WTC11 (cell line): ENCODE results near the gene ABHD6. TPM values are rescaled to one million over a fixed set of nuclear protein-coding genes. Genes with fewer than 3 reads are reported as not detected.

Experiments
- ATAC-seq: fragments of 200-7000 bp; cut with Tn5 transposase; 2 replicates; pipeline ENCODE4 v1.10.0; 2021; ENCODE audit warnings: mild to moderate bottlenecking, moderate library complexity
- CTCF ChIA-PET: fragments of 300-600 bp; sonication (Branson Sonifier 250); formaldehyde crosslinking; loops from one replicate; lab custom pipeline; 2021; ENCODE audit warnings: antibody characterized with exemption; lab: Charles Lee
- POLR2A ChIA-PET: fragments of 350-600 bp; sonication (Branson Sonifier 250); formaldehyde crosslinking; loops from one replicate; lab custom pipeline; 2021; ENCODE audit warnings: antibody characterized with exemption; lab: Charles Lee
- DNase-seq: peaks from one replicate; pipeline ENCODE4 v3.0.0; 2021; ENCODE audit warnings: low spot score
- H3K27ac Mint-ChIP-seq: 2 replicates; pipeline ENCODE4 v1.8.0; 2021; ENCODE audit warnings: mixed read lengths
- H3K27me3 Mint-ChIP-seq: 2 replicates; pipeline ENCODE4 v1.8.0; 2021; ENCODE audit warnings: low read depth, mild to moderate bottlenecking, moderate library complexity, mixed read lengths
- H3K36me3 Mint-ChIP-seq: 2 replicates; pipeline ENCODE4 v1.8.0; 2021; ENCODE audit warnings: mixed read lengths
- H3K4me1 Mint-ChIP-seq: 2 replicates; pipeline ENCODE4 v1.8.0; 2022; ENCODE audit warnings: mixed read lengths
- H3K4me3 Mint-ChIP-seq: 2 replicates; pipeline ENCODE4 v1.8.0; 2021; ENCODE audit warnings: mild to moderate bottlenecking, moderate library complexity, mixed read lengths
- H3K9me3 Mint-ChIP-seq: 2 replicates; pipeline ENCODE4 v1.8.0; 2021; ENCODE audit warnings: mixed read lengths
- AFF4 ChIP-seq: sonication (generic); formaldehyde crosslinking; IDR thresholded peaks from 2 replicates; pipeline ENCODE4 v1.8.1; 2023; ENCODE audit warnings: mild to moderate bottlenecking, missing genetic modification reagents, borderline replicate concordance
- ELF4 ChIP-seq: sonication (generic); formaldehyde crosslinking; IDR thresholded peaks from 2 replicates; pipeline ENCODE4 v1.8.1; 2022; ENCODE audit warnings: low read depth, mild to moderate bottlenecking, moderate library complexity, missing genetic modification reagents
- GRHL2 ChIP-seq: fragments of 250-450 bp; sonication (Bioruptor Pico); IDR thresholded peaks from 2 replicates; pipeline ENCODE4 v1.8.0; 2022; ENCODE audit warnings: mild to moderate bottlenecking, moderate library complexity; ENCODE audit not compliant: insufficient replicate concordance, severe bottlenecking
- IRF2 ChIP-seq: sonication (generic); formaldehyde crosslinking; IDR thresholded peaks from 2 replicates; pipeline ENCODE4 v1.8.0; 2022; ENCODE audit warnings: low read depth, missing genetic modification reagents, borderline replicate concordance
- KAT7 ChIP-seq: sonication (generic); formaldehyde crosslinking; IDR thresholded peaks from 2 replicates; pipeline ENCODE4 v1.8.1; 2023; ENCODE audit warnings: missing genetic modification reagents, mild to moderate bottlenecking, borderline replicate concordance
- OVOL2 ChIP-seq: fragments of 250-450 bp; sonication (Bioruptor Pico); IDR thresholded peaks from 2 replicates; pipeline ENCODE4 v1.9.0; 2021; ENCODE audit warnings: mild to moderate bottlenecking, borderline replicate concordance
- PRRX2 ChIP-seq: fragments of 250-450 bp; sonication (Bioruptor Pico); IDR thresholded peaks from 2 replicates; pipeline ENCODE4 v1.8.0; 2021; ENCODE audit warnings: mild to moderate bottlenecking
- TCF7 ChIP-seq: sonication (generic); formaldehyde crosslinking; IDR thresholded peaks from 2 replicates; pipeline ENCODE4 v1.8.0; 2022; ENCODE audit warnings: mild to moderate bottlenecking, low read depth, missing genetic modification reagents, moderate library complexity
- ZNF121 ChIP-seq: sonication (generic); formaldehyde crosslinking; IDR thresholded peaks from 2 replicates; pipeline ENCODE4 v1.8.0; 2023; ENCODE audit warnings: missing genetic modification reagents
- ZNF138 ChIP-seq: sonication (generic); formaldehyde crosslinking; conservative IDR thresholded peaks from 2 replicates; pipeline ENCODE4 v1.8.1; 2022; ENCODE audit warnings: mild to moderate bottlenecking, moderate library complexity, missing genetic modification reagents
- ZNF671 ChIP-seq: fragments of 250-450 bp; sonication (Bioruptor Pico); IDR thresholded peaks from 2 replicates; pipeline ENCODE4 v1.8.0; 2021; ENCODE audit warnings: mild to moderate bottlenecking
- total RNA-seq: library from RNA; stranded (reverse); gene quantifications from 3 replicates; pipeline ENCODE4 v1.2.3, GENCODE V29; 2021
- TF ChIP-seq, protein P1 (sequence below): sonication (generic); formaldehyde crosslinking; IDR thresholded peaks from 2 replicates; pipeline ENCODE4 v1.8.0; 2023; ENCODE audit warnings: missing genetic modification reagents, mild to moderate bottlenecking, borderline replicate concordance
- TF ChIP-seq, protein P2 (sequence below): fragments of 250-450 bp; sonication (Bioruptor Pico); IDR thresholded peaks from 2 replicates; pipeline ENCODE4 v1.8.0; 2021; ENCODE audit warnings: mild to moderate bottlenecking
- TF ChIP-seq, protein P3 (sequence below): fragments of 250-450 bp; sonication (Bioruptor Pico); IDR thresholded peaks from 2 replicates; pipeline ENCODE4 v1.9.0; 2021; ENCODE audit warnings: moderate library complexity, mild to moderate bottlenecking, inconsistent platforms, borderline replicate concordance

ABHD6 gene
- total RNA-seq, 1 experiment from 2014 or later, result 5.4 TPM

- no peak for TF ChIP-seq AFF4 (CRISPR knock-in tag)
These were observed 23.1 kb downstream of the ABHD6 start (continued) for GRCh38 chr3:58260733-58261132.

DNA sequence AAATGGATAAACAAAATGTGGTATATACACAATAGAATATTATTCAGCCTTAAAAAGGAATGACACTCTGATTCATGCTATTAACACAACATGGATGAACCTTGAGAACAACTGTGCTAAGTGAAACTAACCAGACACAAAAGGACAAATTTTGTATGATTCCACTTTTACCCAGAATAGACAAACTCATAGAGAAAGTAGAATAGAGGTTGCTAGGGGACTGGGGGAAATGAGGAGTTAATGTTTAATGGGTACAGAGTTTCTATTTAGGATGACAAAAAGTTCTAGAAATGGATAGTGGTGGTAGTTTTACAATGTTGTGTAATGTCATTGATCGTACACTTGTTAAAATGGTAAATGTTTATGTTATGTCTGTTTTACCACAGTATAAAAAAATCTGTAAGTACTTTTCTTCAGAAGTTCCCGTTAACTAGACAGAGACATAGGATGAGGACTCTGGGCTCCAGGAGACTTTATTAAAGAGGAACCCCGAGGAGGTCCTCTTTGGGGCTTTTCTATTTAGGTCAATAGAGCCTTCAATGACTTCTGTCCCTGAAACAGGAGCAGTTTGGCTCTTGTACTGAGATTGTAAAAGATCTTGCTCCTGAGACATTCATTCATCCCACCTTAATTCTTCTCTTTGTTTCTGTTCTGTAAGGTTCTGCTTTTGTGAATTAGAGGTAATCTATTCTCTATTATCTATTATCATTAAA is 24.5 kb downstream of the ABHD6 start:
- Mint-ChIP-seq H3K4me1 (no peaks in the 10 kb centered on the region), H3K36me3 (no peaks in the 10 kb centered on the region), H3K9me3 (no peaks in the 10 kb centered on the region), H3K27me3 (no peaks in the 10 kb centered on the region), H3K4me3 (no peak overlapping the region), H3K27ac (no peak overlapping the region)
- POLR2A ChIA-PET, result no interaction called here
- TF ChIP-seq ZNF671 (no peak), IRF2 (CRISPR knock-in tag) (no peak), TCF7 (CRISPR knock-in tag) (no peak), KAT7 (no peak), AFF4 (CRISPR knock-in tag) (no peak), ELF4 (CRISPR knock-in tag) (no peak), GRHL2 (no peak), OVOL2 (CRISPR knock-in tag) (no peak), ZNF138 (CRISPR knock-in tag) (no peak), PRRX2 (CRISPR knock-in tag) (no peak), ZNF121 (CRISPR knock-in tag) (no peak)
- TF ChIP-seq, protein P1, sequence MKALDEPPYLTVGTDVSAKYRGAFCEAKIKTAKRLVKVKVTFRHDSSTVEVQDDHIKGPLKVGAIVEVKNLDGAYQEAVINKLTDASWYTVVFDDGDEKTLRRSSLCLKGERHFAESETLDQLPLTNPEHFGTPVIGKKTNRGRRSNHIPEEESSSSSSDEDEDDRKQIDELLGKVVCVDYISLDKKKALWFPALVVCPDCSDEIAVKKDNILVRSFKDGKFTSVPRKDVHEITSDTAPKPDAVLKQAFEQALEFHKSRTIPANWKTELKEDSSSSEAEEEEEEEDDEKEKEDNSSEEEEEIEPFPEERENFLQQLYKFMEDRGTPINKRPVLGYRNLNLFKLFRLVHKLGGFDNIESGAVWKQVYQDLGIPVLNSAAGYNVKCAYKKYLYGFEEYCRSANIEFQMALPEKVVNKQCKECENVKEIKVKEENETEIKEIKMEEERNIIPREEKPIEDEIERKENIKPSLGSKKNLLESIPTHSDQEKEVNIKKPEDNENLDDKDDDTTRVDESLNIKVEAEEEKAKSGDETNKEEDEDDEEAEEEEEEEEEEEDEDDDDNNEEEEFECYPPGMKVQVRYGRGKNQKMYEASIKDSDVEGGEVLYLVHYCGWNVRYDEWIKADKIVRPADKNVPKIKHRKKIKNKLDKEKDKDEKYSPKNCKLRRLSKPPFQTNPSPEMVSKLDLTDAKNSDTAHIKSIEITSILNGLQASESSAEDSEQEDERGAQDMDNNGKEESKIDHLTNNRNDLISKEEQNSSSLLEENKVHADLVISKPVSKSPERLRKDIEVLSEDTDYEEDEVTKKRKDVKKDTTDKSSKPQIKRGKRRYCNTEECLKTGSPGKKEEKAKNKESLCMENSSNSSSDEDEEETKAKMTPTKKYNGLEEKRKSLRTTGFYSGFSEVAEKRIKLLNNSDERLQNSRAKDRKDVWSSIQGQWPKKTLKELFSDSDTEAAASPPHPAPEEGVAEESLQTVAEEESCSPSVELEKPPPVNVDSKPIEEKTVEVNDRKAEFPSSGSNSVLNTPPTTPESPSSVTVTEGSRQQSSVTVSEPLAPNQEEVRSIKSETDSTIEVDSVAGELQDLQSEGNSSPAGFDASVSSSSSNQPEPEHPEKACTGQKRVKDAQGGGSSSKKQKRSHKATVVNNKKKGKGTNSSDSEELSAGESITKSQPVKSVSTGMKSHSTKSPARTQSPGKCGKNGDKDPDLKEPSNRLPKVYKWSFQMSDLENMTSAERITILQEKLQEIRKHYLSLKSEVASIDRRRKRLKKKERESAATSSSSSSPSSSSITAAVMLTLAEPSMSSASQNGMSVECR (CRISPR knock-in tag), result no peak
- TF ChIP-seq, protein P2, sequence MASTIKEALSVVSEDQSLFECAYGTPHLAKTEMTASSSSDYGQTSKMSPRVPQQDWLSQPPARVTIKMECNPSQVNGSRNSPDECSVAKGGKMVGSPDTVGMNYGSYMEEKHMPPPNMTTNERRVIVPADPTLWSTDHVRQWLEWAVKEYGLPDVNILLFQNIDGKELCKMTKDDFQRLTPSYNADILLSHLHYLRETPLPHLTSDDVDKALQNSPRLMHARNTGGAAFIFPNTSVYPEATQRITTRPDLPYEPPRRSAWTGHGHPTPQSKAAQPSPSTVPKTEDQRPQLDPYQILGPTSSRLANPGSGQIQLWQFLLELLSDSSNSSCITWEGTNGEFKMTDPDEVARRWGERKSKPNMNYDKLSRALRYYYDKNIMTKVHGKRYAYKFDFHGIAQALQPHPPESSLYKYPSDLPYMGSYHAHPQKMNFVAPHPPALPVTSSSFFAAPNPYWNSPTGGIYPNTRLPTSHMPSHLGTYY (CRISPR knock-in tag), result no peak
- TF ChIP-seq, protein P3, sequence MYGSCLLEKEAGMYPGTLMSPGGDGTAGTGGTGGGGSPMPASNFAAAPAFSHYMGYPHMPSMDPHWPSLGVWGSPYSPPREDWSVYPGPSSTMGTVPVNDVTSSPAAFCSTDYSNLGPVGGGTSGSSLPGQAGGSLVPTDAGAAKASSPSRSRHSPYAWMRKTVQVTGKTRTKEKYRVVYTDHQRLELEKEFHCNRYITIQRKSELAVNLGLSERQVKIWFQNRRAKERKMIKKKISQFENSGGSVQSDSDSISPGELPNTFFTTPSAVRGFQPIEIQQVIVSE (CRISPR knock-in tag), result no peak
- no peak for DNase-seq
- no peak for ATAC-seq
- CTCF ChIA-PET, result no interaction called here
